Measurements from ENCODE around the gene GPC5.

GPC5 gene

DNA sequence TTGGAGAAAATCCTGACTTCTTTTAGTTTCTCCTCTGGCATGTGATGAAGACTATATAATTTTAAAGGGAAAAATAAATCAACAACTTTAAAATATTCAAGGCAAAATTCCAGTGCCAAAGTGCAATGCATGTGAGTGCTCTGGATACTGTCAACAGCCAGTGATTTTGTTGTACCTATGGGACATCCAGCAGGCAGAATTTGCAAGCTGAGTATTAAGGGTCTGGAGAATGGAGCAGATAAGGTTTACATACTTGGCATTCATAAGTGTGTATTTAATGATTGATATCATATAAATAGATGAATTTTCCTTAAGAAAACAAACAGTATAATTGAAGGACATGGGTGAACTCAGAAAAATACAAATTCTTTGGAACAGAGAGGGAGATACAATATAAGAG, 703.4 kb downstream of the GPC5 start:
- no peaks in the 10 kb centered on the region for H3K79me2 ChIP-seq (ENCODE audit: control insufficient read depth, insufficient read depth, low read length, poor library complexity)
- no peak for DNase-seq
- no peak overlapping the region for H2BK12ac ChIP-seq (ENCODE audit: low read length)
- H3K4me3 ChIP-seq (ENCODE audit: low read depth, low read length): no peak overlapping the region
- no peaks in the 10 kb centered on the region for H3K27me3 ChIP-seq (ENCODE audit: insufficient read depth, low read length)
- H3K4ac ChIP-seq (ENCODE audit: low read depth, low read length): no peak overlapping the region
- no peak overlapping the region for H2BK120ac ChIP-seq (ENCODE audit: insufficient read depth, low read length, poor library complexity)
- H3K14ac ChIP-seq (ENCODE audit: low read length): no peak overlapping the region
- H4K12ac ChIP-seq (ENCODE audit: low read depth, low read length): no peak overlapping the region
- H3K36me3 ChIP-seq (ENCODE audit: control insufficient read depth in 1 of 2, insufficient read depth in 2 of 2, low read length in 2 of 2): no peaks in the 10 kb centered on the region
- no peak overlapping the region for H3K9ac ChIP-seq (ENCODE audit: low read length)
- peaks cover 0 to 7% of the 10 kb centered on the region in 2 experiments for H3K4me1 ChIP-seq (ENCODE audit: control insufficient read depth in 1 of 2, insufficient read depth in 2 of 2, low read length in 2 of 2)
- H2BK5ac ChIP-seq (ENCODE audit: low read depth, low read length, poor library complexity): no peak overlapping the region
- no peaks in the 10 kb centered on the region for H3K9me3 ChIP-seq (ENCODE audit: insufficient read depth, low read depth, low read length)
- no peak overlapping the region for H2AK5ac ChIP-seq (ENCODE audit: low read length)
- no peak overlapping the region for H4K91ac ChIP-seq (ENCODE audit: low read depth, low read length)
- no peak overlapping the region for H3K23ac ChIP-seq (ENCODE audit: low read length)
- peaks cover 2% of the 10 kb centered on the region for H3K79me1 ChIP-seq (ENCODE audit: low read length)
- no peak overlapping the region for H3K18ac ChIP-seq (ENCODE audit: low read length)
- H3K27ac ChIP-seq (ENCODE audit: low read depth, low read length): no peak overlapping the region
- H3K4me2 ChIP-seq (ENCODE audit: low read length): no peak overlapping the region
- H4K8ac ChIP-seq (ENCODE audit: low read depth, low read length): no peak overlapping the region
- H2AFZ ChIP-seq (ENCODE audit: insufficient read depth, low read length, poor library complexity): no peak overlapping the region

DNA sequence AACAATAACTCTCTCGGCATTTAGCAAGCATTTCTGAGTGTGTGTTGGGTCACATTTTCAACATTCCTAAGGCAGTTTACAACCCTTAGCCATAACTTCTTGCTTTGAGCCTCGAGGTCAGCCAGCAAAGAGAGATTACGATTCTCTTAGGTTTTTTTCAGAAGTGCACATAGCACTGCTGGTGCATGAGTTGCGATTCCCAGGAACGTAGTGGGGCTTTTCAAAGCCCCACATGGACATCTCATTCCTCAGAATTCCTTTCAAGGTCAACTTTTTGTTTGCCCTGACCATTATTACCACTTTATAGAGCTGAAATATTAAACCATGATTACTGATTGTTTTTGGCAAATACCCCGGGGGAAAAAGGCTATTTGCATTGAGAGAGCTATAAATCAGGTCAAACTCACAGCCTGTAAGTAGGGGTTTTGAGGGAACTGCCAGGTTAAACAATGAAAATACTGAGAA, 705.3 kb downstream of the GPC5 start:
- DNase-seq: peak; percentile 11 to 67
- no peak overlapping the region for H4K91ac ChIP-seq (ENCODE audit: low read depth, low read length)

DNA sequence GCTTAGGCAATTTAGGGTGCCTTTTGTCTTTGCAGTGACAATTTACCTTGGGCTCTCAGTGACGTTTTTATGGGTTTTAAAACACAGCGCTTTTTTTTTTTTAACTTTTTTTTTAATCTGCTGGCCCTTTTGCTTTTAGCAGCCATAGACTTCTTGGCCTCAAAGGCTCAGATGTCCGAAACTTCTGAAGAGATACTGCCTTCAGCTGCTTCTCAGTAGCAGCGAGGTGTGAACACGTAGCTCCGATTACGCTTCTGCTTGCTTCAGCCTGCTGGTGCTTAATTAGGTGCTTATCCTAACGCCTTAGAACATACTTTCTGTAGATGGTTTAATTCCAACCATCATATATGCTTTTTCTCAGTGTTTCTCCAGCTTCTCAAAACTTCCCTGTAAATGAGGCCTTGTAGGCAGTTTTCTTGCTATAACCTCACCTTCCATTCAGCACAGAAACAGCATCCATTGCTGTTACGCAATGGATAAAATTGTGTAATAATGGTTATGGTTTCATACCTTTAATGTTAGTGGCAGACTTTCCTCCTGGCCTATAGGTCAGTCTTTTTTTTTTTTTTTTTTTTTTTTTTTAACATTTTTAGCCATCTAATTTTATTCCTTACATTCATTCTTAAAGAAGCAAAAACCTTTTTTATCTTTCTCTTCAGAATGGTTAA, 723.9 kb downstream of the GPC5 start:
- H3K36me3 ChIP-seq (ENCODE audit: control insufficient read depth in 1 of 2, insufficient read depth in 2 of 2, low read length in 2 of 2): no peaks in the 10 kb centered on the region
- no peaks in the 10 kb centered on the region for H3K79me2 ChIP-seq (ENCODE audit: control insufficient read depth, insufficient read depth, low read length, poor library complexity)
- WGBS (ENCODE audit: extremely low coverage, insufficient coverage, insufficient read length): no CpG with 5 or more reads among the region's 9 CpGs
- H2AFZ ChIP-seq (ENCODE audit: insufficient read depth, low read length, poor library complexity): no peak overlapping the region
- H3K23ac ChIP-seq (ENCODE audit: low read length): no peak overlapping the region
- no peaks in the 10 kb centered on the region for H3K27me3 ChIP-seq (ENCODE audit: insufficient read depth, low read length)
- H3K9me3 ChIP-seq (ENCODE audit: insufficient read depth, low read depth, low read length): no peaks in the 10 kb centered on the region
- no peak overlapping the region for H3K4me2 ChIP-seq (ENCODE audit: low read length)
- H4K91ac ChIP-seq (ENCODE audit: low read depth, low read length): no peak overlapping the region
- no peak overlapping the region for H3K9ac ChIP-seq (ENCODE audit: low read length)
- peak in 1 of 2 donors; percentile 34 for DNase-seq
- no peak overlapping the region for H3K4me3 ChIP-seq (ENCODE audit: low read depth, low read length)
- no peak overlapping the region for H2AK5ac ChIP-seq (ENCODE audit: low read length)
- no peak overlapping the region for H4K12ac ChIP-seq (ENCODE audit: low read depth, low read length)
- H3K14ac ChIP-seq (ENCODE audit: low read length): no peak overlapping the region
- no peak overlapping the region for H2BK12ac ChIP-seq (ENCODE audit: low read length)
- H2BK120ac ChIP-seq (ENCODE audit: insufficient read depth, low read length, poor library complexity): no peak overlapping the region
- no peak overlapping the region for H4K8ac ChIP-seq (ENCODE audit: low read depth, low read length)
- no peaks in the 10 kb centered on the region for H3K79me1 ChIP-seq (ENCODE audit: low read length)
- H2BK5ac ChIP-seq (ENCODE audit: low read depth, low read length, poor library complexity): no peak overlapping the region
- H3K4ac ChIP-seq (ENCODE audit: low read depth, low read length): no peak overlapping the region
- no peak overlapping the region for H3K18ac ChIP-seq (ENCODE audit: low read length)
- no peak overlapping the region for H3K27ac ChIP-seq (ENCODE audit: low read depth, low read length)
- H3K4me1 ChIP-seq (ENCODE audit: control insufficient read depth in 1 of 2, insufficient read depth in 2 of 2, low read length in 2 of 2): no peaks in the 10 kb centered on the region

More for the DNA sequence above, 705.3 kb downstream of the GPC5 start:
- no peak overlapping the region for H3K9ac ChIP-seq (ENCODE audit: low read length)
- no peak overlapping the region for H3K4ac ChIP-seq (ENCODE audit: low read depth, low read length)
- H2BK12ac ChIP-seq (ENCODE audit: low read length): peak overlapping the region; percentile 77
- H3K27me3 ChIP-seq (ENCODE audit: insufficient read depth, low read length): no peaks in the 10 kb centered on the region
- no peak overlapping the region for H3K4me3 ChIP-seq (ENCODE audit: low read depth, low read length)
- no peak overlapping the region for H2AFZ ChIP-seq (ENCODE audit: insufficient read depth, low read length, poor library complexity)
- no peaks in the 10 kb centered on the region for H3K79me2 ChIP-seq (ENCODE audit: control insufficient read depth, insufficient read depth, low read length, poor library complexity)
- peaks cover 0 to 7% of the 10 kb centered on the region in 2 experiments for H3K4me1 ChIP-seq (ENCODE audit: control insufficient read depth in 1 of 2, insufficient read depth in 2 of 2, low read length in 2 of 2)
- WGBS (ENCODE audit: extremely low coverage, insufficient coverage, insufficient read length): no CpG with 5 or more reads among the region's 6 CpGs
- no peaks in the 10 kb centered on the region for H3K9me3 ChIP-seq (ENCODE audit: insufficient read depth, low read depth, low read length)
- H2BK120ac ChIP-seq (ENCODE audit: insufficient read depth, low read length, poor library complexity): no peak overlapping the region
- H3K18ac ChIP-seq (ENCODE audit: low read length): no peak overlapping the region
- no peak overlapping the region for H3K14ac ChIP-seq (ENCODE audit: low read length)
- no peaks in the 10 kb centered on the region for H3K36me3 ChIP-seq (ENCODE audit: control insufficient read depth in 1 of 2, insufficient read depth in 2 of 2, low read length in 2 of 2)
- peak overlapping the region; percentile 38 for H3K4me2 ChIP-seq (ENCODE audit: low read length)
- no peak overlapping the region for H3K23ac ChIP-seq (ENCODE audit: low read length)
- H2AK5ac ChIP-seq (ENCODE audit: low read length): no peak overlapping the region
- peaks cover 2% of the 10 kb centered on the region for H3K79me1 ChIP-seq (ENCODE audit: low read length)
- H2BK5ac ChIP-seq (ENCODE audit: low read depth, low read length, poor library complexity): peak overlapping the region; percentile 77
- peak overlapping the region; percentile 90 for H3K27ac ChIP-seq (ENCODE audit: low read depth, low read length)
- no peak overlapping the region for H4K12ac ChIP-seq (ENCODE audit: low read depth, low read length)
- no peak overlapping the region for H4K8ac ChIP-seq (ENCODE audit: low read depth, low read length)

DNA sequence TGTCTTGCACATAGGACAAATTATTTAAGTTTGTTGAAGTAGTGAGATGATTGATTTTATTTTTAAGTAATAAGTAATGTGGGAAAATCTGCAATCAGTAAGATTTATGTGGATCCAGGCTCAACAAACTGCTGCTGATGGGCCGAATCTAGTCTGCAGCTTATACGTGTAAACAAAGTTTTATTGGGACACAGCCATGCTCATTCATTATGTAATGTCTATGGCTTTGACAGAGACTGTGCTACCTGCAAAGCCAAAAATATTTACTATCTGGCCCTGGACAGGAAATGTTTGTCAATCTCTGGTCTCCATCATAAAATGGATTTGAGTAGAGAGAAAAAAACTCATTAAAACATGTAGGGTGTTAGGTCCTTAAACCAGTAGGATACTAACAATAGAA, 728.0 kb downstream of the GPC5 start:
- Histone ChIP-seq H3K23ac (ENCODE audit: low read length) (no peak overlapping the region), H2AK5ac (ENCODE audit: low read length) (no peak overlapping the region), H3K18ac (ENCODE audit: low read length) (no peak overlapping the region), H3K36me3 (ENCODE audit: control insufficient read depth in 1 of 2, insufficient read depth in 2 of 2, low read length in 2 of 2) (no peaks in the 10 kb centered on the region), H3K79me2 (ENCODE audit: control insufficient read depth, insufficient read depth, low read length, poor library complexity) (no peaks in the 10 kb centered on the region), H2BK12ac (ENCODE audit: low read length) (no peak overlapping the region), H3K4ac (ENCODE audit: low read depth, low read length) (no peak overlapping the region), H4K12ac (ENCODE audit: low read depth, low read length) (no peak overlapping the region), H4K8ac (ENCODE audit: low read depth, low read length) (no peak overlapping the region), H2BK120ac (ENCODE audit: insufficient read depth, low read length, poor library complexity) (no peak overlapping the region), H3K4me2 (ENCODE audit: low read length) (no peak overlapping the region), H3K4me1 (ENCODE audit: control insufficient read depth in 1 of 2, insufficient read depth in 2 of 2, low read length in 2 of 2) (no peaks in the 10 kb centered on the region), H4K91ac (ENCODE audit: low read depth, low read length) (no peak overlapping the region), H3K4me3 (ENCODE audit: low read depth, low read length) (no peak overlapping the region), H3K9ac (ENCODE audit: low read length) (no peak overlapping the region), H3K27me3 (ENCODE audit: insufficient read depth, low read length) (no peaks in the 10 kb centered on the region), H3K9me3 (ENCODE audit: insufficient read depth, low read depth, low read length) (no peaks in the 10 kb centered on the region), H3K27ac (ENCODE audit: low read depth, low read length) (no peak overlapping the region), H2BK5ac (ENCODE audit: low read depth, low read length, poor library complexity) (no peak overlapping the region), H3K14ac (ENCODE audit: low read length) (no peak overlapping the region), H3K79me1 (ENCODE audit: low read length) (no peaks in the 10 kb centered on the region), H2AFZ (ENCODE audit: insufficient read depth, low read length, poor library complexity) (no peak overlapping the region)
- no CpG with 5 or more reads among the region's 2 CpGs for WGBS (ENCODE audit: extremely low coverage, insufficient coverage, insufficient read length)
- no peak for DNase-seq
